DMS153 treated with DMSO at 0.1 percent for 48 hours (cell line): ENCODE results near the gene OR51G2.

Experiments
- DNase-seq: peaks from one replicate; lab custom pipeline; 2025; ENCODE audit not compliant: unreplicated experiment; lab: John Stamatoyannopoulos, UW

The OR51G2 gene

GRCh38 chr11:4865855-4866254 is 53.3 kb downstream of the OR51G2 start:
- no peak for DNase-seq

GRCh38 chr11:4863876-4864275 is 55.3 kb downstream of the OR51G2 start:
- DNase-seq, result no peak
